HepG2 (cell line): ENCODE measurements around the gene PADI2. TPM values are rescaled to one million over a fixed set of nuclear protein-coding genes. Genes with fewer than 3 reads are reported as not detected.
A peak's percentile ranks its signal among the peaks of the same experiment; 100 is the strongest.

Source experiments
- CBX5 ChIP-seq: sonication (generic); formaldehyde crosslinking; IDR thresholded peaks from 2 replicates; pipeline ENCODE4 v1.4.0; 2020; ENCODE audit warnings: missing genetic modification reagents, borderline replicate concordance
- ETV5 ChIP-seq: IDR thresholded peaks from 2 replicates; pipeline ENCODE4 v1.6.1; 2018; ENCODE audit warnings: missing biosample characterization, missing genetic modification reagents, inconsistent platforms, borderline replicate concordance
- FOXA3 ChIP-seq: IDR thresholded peaks from 2 replicates; pipeline ENCODE4 v1.6.1; 2016; ENCODE audit warnings: missing genetic modification reagents, missing compliant biosample characterization
- JUNB ChIP-seq: sonication (generic); formaldehyde crosslinking; IDR thresholded peaks from 2 replicates; pipeline ENCODE4 v1.8.0; 2022; ENCODE audit warnings: missing genetic modification reagents, mild to moderate bottlenecking, borderline replicate concordance
- KAT8 ChIP-seq: IDR thresholded peaks from 2 replicates; pipeline ENCODE4 v1.6.1; 2016; ENCODE audit warnings: missing genetic modification reagents, missing compliant biosample characterization
- KIAA2018 ChIP-seq: sonication (generic); formaldehyde crosslinking; IDR thresholded peaks from 2 replicates; pipeline ENCODE4 v1.5.0; 2020; ENCODE audit warnings: mild to moderate bottlenecking, missing genetic modification reagents, borderline replicate concordance
- NR2F1 ChIP-seq, 2 experiments: fragments of 450-650 bp in 1 of 2; formaldehyde crosslinking in 1 of 2; IDR thresholded peaks; 2 replicates each; pipeline versions ENCODE4 v1.5.0 to v1.6.1; 2016 to 2020; ENCODE audit warnings: mild to moderate bottlenecking in 1 of 2, missing compliant biosample characterization in 1 of 2, missing genetic modification reagents in 1 of 2, moderate library complexity in 1 of 2
- PBX3 ChIP-seq: sonication (generic); formaldehyde crosslinking; IDR thresholded peaks from 2 replicates; pipeline ENCODE4 v1.8.1; 2023; ENCODE audit warnings: missing genetic modification reagents, inconsistent platforms, borderline replicate concordance
- PHF5A ChIP-seq: IDR thresholded peaks from one replicate; pipeline ENCODE4 v1.6.1; 2018; ENCODE audit warnings: low read depth, missing genetic modification reagents; ENCODE audit not compliant: unreplicated experiment
- PHF8 ChIP-seq: sonication (generic); formaldehyde crosslinking; IDR thresholded peaks from 2 replicates; pipeline ENCODE4 v1.5.0; 2020; ENCODE audit warnings: missing genetic modification reagents
- POLR2A ChIP-seq, 2 experiments: IDR thresholded peaks; 2 replicates each; pipeline ENCODE4 v1.6.1; 2011; ENCODE audit warnings: low read depth in 2 of 2, low read length in 2 of 2, mild to moderate bottlenecking in 1 of 2, moderate library complexity in 1 of 2; ENCODE audit not compliant: insufficient read depth in 1 of 2
- PRDM15 ChIP-seq: sonication (generic); formaldehyde crosslinking; IDR thresholded peaks from 2 replicates; pipeline ENCODE4 v1.4.0; 2020; ENCODE audit warnings: missing genetic modification reagents
- ZNF331 ChIP-seq: sonication (generic); formaldehyde crosslinking; IDR thresholded peaks from 2 replicates; pipeline ENCODE4 v1.4.0; 2020; ENCODE audit warnings: missing genetic modification reagents
- ZNF572 ChIP-seq: sonication (generic); formaldehyde crosslinking; IDR thresholded peaks from 2 replicates; pipeline ENCODE4 v1.5.1; 2020; ENCODE audit warnings: mild to moderate bottlenecking, missing genetic modification reagents
- ZNF598 ChIP-seq: sonication (generic); formaldehyde crosslinking; IDR thresholded peaks from 2 replicates; pipeline ENCODE4 v1.5.1; 2020; ENCODE audit warnings: mild to moderate bottlenecking, missing genetic modification reagents, borderline replicate concordance
- polyA plus RNA-seq, 8 experiments: library from polyadenylated mRNA; depleted of rRNA in 3 of 8; stranded (reverse) in 7 of 8; unstranded in 1 of 8; fragments of >200 nt; fragmentation: Illumina TruSeq in 4 of 8; extraction: Trizol in 4 of 8; gene quantifications; 2 replicates each; pipeline versions ENCODE4 v1.2.1 to v1.2.3, GENCODE V29; 2011 to 2016; ENCODE audit warnings: low read depth in 4 of 8, missing spikeins in 1 of 8, mixed read lengths in 1 of 8; ENCODE audit not compliant: insufficient read depth in 1 of 8
- total RNA-seq, 5 experiments: library from RNA; depleted of rRNA; stranded (reverse); fragments of >200 nt; fragmentation: Illumina TruSeq; extraction: Trizol; gene quantifications; 2 replicates each; pipeline ENCODE4 v1.2.3, GENCODE V29; 2016; ENCODE audit warnings: low read depth in 1 of 5

The PADI2 gene
- total and polyA plus RNA-seq, 2 of the 13 experiments (the other 11 are each of a cell fraction or from before 2014, with no cell fraction given) = not detected

GRCh38 chr1:17053685-17054410, 65.4 kb downstream of the PADI2 start, which contains the start of gene SDHB (continued):
- TF ChIP-seq PRDM15 (CRISPR knock-in tag) (no peak), CBX5 (CRISPR knock-in tag) (0 out of 2 replicates have a peak, but pooled peaks have one; percentile 11), PHF8 (CRISPR knock-in tag) (peak; percentile 86), JUNB (CRISPR knock-in tag) (no peak), POLR2A (IDR thresholded peaks at IDR 0.05; ENCODE audit: insufficient read depth in 1 of 2, low read depth in 2 of 2, low read length in 2 of 2) (peak; percentile 57 to 85; a peak in 3 of 4 replicates), KIAA2018 (CRISPR knock-in tag) (no peak), PBX3 (no peak), ZNF331 (CRISPR knock-in tag) (peak; percentile 79), FOXA3 (peak; percentile 43; the same call in 1 of the 2 replicates), ZNF598 (CRISPR knock-in tag) (no peak), ETV5 (CRISPR knock-in tag) (peak; percentile 56; the same call in 1 of the 2 replicates), ZNF572 (CRISPR knock-in tag) (no peak), NR2F1 (CRISPR knock-in tag; IDR thresholded peaks at IDR 0.05) (peak; percentile 75 to 90), PHF5A (CRISPR knock-in tag) (no peak), KAT8 (CRISPR knock-in tag) (peak; percentile 94)
